HG02678 (cell line): ENCODE measurements around the gene KCNA10.
"Not testable (repeated sequence)": the region's sequence is repeated elsewhere in the genome, so short reads cannot be mapped to it uniquely, and the experiment has no call there.

Experiments
- ATAC-seq: cut with Tn5 transposase; IDR thresholded peaks from one replicate; pipeline ENCODE4 v1.9.1; 2021; ENCODE audit warnings: mild to moderate bottlenecking, moderate library complexity; ENCODE audit not compliant: unreplicated experiment

The KCNA10 gene

GRCh38 chr1:110535985-110536384, 17.0 kb upstream of the KCNA10 start:
- ATAC-seq, result no peak

- no peak for ATAC-seq
Measured at GRCh38 chr1:110533230-110533629, 14.3 kb upstream of the KCNA10 start.

- ATAC-seq, result no peak
Measured at GRCh38 chr1:110529011-110529410, 10.0 kb upstream of the KCNA10 start.

- no peak for ATAC-seq
Measured at GRCh38 chr1:110526201-110526780, 7.3 kb upstream of the KCNA10 start.

GRCh38 chr1:110525249-110525595, 6.2 kb upstream of the KCNA10 start:
- ATAC-seq, result no peak

GRCh38 chr1:110524311-110525248, 5.6 kb upstream of the KCNA10 start:
- ATAC-seq, result no peak

GRCh38 chr1:110523011-110523410, 4.0 kb upstream of the KCNA10 start:
- ATAC-seq, result no peak

- no peak for ATAC-seq
Measured at GRCh38 chr1:110522560-110522959, 3.6 kb upstream of the KCNA10 start.

- no peak for ATAC-seq
Measured at GRCh38 chr1:110520827-110521226, 1.9 kb upstream of the KCNA10 start.

- ATAC-seq, result no peak
Measured at GRCh38 chr1:110515891-110516290, 3.1 kb downstream of the KCNA10 start.

GRCh38 chr1:110515041-110515440, 3.9 kb downstream of the KCNA10 start:
- ATAC-seq, result no peak

- ATAC-seq, result no peak
Measured at GRCh38 chr1:110513511-110513910, 5.5 kb downstream of the KCNA10 start.

GRCh38 chr1:110511436-110511835, 7.5 kb downstream of the KCNA10 start:
- ATAC-seq, result no peak

- not testable (repeated sequence) for ATAC-seq
Measured at GRCh38 chr1:110510921-110511320, 8.1 kb downstream of the KCNA10 start.

GRCh38 chr1:110509655-110510054, 9.3 kb downstream of the KCNA10 start:
- ATAC-seq, result no peak

- ATAC-seq, result no peak
Measured at GRCh38 chr1:110508028-110508940, 10.7 kb downstream of the KCNA10 start.

GRCh38 chr1:110506541-110506940, 12.4 kb downstream of the KCNA10 start:
- no peak for ATAC-seq

- no peak for ATAC-seq
Measured at GRCh38 chr1:110505596-110505995, 13.4 kb downstream of the KCNA10 start.

- no peak for ATAC-seq
Measured at GRCh38 chr1:110504226-110504625, 14.7 kb downstream of the KCNA10 start.

- ATAC-seq, result no peak
Measured at GRCh38 chr1:110503471-110503870, 15.5 kb downstream of the KCNA10 start.

- no peak for ATAC-seq
Measured at GRCh38 chr1:110502402-110503151, 16.4 kb downstream of the KCNA10 start.
